Endothelial cell of umbilical vein (primary cell): Measurements from ENCODE around the gene CDHR1.

ENCODE experiments used
- CTCF ChIP-seq, 2 donors: IDR thresholded peaks; 1 replicate in 1 of 2; 2 replicates in 1 of 2; pipeline ENCODE4 v1.5.1; 2011; ENCODE audit warnings: low read length in 2 of 2, mild to moderate bottlenecking in 2 of 2, moderate library complexity in 2 of 2, control low read depth in 1 of 2, inconsistent platforms in 1 of 2, low read depth in 1 of 2; ENCODE audit not compliant: insufficient read depth in 1 of 2; ENCODE audit errors: extremely low read depth in 1 of 2
- GATA2 ChIP-seq: IDR thresholded peaks from 2 replicates; pipeline ENCODE4 v1.7.0; 2011; ENCODE audit warnings: low read depth, mild to moderate bottlenecking, moderate library complexity, mixed read lengths, low read length; ENCODE audit not compliant: insufficient read length, insufficient read depth
- JUN ChIP-seq: IDR thresholded peaks from 2 replicates; pipeline ENCODE4 v1.6.1; 2011; ENCODE audit warnings: borderline replicate concordance, low read depth; ENCODE audit not compliant: insufficient read length, insufficient read depth
- MAX ChIP-seq: IDR thresholded peaks from 2 replicates; pipeline ENCODE4 v1.6.1; 2011; ENCODE audit not compliant: insufficient read depth, insufficient read length
- MYC ChIP-seq: IDR thresholded peaks from one replicate; pipeline ENCODE4 v1.6.1; 2011; ENCODE audit warnings: mild to moderate bottlenecking, low read depth, low read length
- POLR2AphosphoS5 ChIP-seq: IDR thresholded peaks from 2 replicates; pipeline ENCODE4 v1.6.1; 2012; ENCODE audit warnings: low read depth, mild to moderate bottlenecking, control low read depth, low read length, moderate library complexity; ENCODE audit not compliant: insufficient read depth

- TF ChIP-seq POLR2AphosphoS5 (no peak), GATA2 (no peak), CTCF (IDR thresholded peaks at IDR 0.05; ENCODE audit: extremely low read depth in 1 of 2, insufficient read depth in 1 of 2, low read depth in 1 of 2, low read length in 2 of 2) (no peak), MYC (no peak), MAX (no peak), JUN (no peak)
These were observed 8.7 kb upstream of the CDHR1 start for GRCh38 chr10:84185526-84186175.
